ENCODE results near the gene CCNB1IP1.
"Not testable (repeated sequence)": the region's sequence is repeated elsewhere in the genome, so short reads cannot be mapped to it uniquely, and the experiment has no call there.

Gene CCNB1IP1

DNA sequence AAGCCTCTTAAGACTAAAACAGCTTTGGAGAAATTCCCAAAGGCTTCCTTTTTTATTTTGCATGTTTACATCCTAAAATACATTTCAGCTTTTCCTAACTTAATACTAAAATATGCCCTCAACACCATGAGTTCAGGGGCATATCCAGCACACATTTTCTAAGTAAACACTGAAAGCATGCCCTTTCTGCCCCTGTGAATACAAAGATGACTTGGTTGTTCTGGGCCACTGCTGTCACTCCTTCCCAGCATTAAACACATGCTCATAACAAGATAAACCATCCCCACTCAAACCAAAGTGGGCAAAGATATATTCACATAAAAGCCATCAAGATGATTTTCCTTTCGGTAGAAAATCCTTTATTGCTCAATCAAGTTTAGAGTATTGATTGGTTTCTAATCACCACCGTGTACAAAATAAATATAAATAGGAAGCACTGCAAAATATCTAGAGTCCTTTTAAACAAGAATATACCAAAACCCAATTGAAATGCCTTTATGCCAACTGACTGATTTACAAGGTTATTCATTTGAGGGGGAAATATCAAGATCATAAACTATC lies 1.9 kb downstream of the CCNB1IP1 start:
- peak; percentile 43 for DNase-seq

DNA sequence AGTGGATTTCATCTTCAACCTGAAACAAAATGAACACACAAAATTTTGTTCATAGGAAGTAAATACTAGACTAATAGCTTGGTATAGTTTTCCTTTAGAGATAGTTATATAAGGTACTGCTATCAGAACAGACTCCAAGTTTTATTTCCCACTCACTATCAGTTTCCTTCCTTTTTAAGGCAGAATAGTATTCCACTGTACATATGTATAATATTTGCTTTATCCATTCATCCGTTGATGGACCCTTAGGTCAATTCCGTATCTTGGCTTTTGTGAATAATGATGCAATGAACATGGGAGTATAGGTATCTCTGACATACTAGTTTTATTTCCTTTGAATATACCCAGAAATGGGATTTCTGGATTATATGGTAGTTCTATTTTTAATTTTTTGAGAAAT lies 3.7 kb downstream of the CCNB1IP1 start:
- no peak for DNase-seq

DNA sequence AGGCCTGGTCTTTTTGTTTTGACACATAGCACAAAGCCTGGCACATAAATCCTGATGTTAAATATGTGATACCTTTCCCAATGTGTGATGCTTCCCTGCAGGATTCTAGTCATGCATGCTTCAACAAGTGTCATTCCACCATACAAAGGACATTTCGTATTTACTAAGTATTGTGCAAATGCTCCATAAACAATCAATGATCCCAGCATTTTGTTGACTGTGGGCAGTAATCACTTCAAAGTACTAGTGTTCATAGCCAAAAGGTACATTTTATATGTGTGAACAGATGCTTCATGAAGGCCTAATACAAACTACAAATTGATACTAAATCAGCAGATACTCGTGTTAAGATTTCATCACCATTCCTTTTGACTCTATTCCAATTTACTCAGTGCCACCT lies 4.4 kb downstream of the CCNB1IP1 start:
- no peak for DNase-seq

DNA sequence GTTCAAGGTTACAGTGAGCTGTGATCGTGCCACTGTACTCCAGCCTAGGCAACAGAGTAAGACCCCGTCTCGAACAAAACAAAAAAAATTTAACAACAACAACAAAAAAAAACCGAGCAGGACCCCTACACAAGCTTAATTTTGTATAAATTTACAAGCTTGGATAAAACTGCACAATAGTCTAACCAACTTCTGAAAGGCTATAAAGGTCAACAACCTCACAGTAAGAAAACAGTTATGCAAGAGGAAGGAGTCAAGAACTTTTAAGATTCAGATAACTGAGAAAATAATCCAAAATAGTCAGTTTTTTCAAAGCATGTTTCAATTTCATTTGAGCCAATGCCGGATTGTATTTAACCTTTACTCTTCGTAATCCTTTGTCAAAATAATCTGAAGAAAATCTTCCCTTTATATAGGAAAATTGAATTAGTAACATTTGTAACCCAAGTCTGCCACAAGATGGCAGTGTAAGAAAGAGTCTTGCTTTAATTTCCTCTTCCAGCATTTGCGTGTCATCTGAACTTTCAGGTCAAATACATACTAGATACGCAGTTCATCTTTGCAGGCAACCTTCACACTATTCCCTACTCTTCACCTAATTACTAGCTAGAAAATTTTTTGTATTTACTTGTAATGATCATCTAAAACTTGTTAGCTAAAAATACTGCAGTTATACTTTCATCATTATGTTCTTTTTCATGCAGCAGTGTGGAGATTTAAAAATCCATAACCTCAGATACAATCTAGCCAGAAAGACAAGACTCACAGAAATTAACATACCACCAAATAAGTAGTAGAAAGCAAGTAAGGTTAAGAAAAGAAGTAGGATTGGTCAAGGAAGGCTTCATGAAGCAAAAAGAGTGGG lies 5.8 kb downstream of the CCNB1IP1 start:
- DNase-seq = peak; percentile 86

DNA sequence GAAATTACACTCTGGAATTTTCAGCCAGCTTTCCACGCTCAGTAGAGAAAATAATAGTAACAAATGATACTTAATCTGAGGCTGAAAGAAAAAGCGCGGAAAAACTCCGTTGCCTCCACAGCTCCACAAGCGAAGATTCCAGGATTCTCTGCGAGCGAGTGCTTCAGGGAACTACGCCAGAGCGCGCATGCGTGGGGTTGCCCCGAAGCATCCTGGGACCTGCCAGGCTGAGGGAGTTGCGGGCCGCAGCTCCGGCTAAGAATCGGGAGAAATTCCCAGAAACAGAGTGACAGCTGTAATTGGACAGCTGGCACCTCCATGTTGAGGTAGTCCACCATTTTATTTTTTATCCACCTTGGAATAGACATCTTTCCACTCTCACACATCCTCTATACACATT lies 15.4 kb downstream of the CCNB1IP1 start:
- no peak for DNase-seq

DNA sequence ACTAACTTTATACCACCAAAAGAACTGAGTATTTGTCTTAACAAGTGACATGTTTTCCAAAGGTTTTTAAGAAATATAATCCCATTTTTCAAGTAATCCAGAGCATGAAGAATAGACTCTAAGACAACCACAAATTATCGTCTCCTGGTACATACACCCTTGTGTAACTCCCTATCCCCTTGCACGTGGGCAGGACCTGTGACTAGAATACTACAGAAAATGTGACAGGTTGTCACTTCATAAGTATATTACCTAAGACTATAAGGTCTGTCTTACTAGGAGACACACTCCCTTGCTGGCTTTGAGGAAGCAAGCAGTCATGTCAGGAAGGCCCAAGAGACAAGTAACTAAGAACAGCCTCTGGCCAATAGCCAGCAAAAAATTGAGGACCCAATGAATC lies 19.1 kb downstream of the CCNB1IP1 start:
- no peak for DNase-seq

DNA sequence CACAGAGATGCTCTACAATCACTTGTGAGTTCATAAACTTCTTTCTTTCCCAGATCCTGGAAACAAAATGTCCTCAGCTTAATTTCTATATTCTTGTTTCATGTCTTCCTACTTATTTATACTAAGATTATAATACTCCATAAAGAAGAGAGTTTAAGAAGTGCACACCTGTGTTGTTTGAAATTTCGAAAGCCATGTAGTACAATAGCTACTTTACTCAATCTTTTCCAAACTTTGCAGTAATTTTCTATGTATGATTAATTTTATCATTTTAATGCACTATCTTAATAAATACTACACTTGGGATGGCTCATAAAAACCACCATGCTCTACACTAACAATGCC lies 27.0 kb downstream of the CCNB1IP1 start:
- DNase-seq = no peak

DNA sequence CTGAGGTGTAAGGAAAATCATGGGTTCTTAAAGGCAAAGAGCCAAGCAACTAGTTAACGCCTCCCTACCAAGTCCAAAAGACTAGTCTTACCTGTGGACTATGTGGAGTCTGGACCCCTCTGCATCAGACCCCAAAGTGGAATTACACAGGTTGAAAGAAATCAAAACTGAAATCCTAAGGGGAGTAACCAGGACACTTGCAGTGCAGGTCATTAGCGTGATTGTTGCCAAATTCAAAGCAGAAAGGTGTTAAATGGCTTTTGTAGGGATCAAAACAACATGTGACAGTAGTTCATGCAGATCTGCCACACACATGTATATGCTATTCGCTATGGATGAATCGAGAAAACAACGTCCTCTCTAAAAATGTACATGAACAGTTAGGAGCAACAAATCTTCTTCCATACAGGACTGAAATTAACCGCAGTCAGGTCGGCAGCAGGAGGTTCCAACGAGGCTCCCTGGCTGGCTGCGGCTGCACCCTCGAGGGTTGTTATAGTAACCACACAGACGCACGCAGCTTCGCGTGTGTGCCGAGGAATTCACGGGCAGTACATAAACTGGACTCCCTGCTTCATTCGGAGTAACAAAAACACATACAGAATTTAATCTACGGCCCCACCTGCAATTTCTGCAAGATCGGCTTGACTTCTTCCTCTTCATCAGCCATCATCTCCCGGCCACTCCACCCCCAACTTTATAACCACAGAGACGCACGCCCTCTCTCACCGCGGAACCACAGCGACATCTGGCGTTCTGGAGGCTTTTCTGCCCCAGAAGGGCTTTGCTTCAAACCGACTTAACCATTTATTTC lies 27.6 kb downstream of the CCNB1IP1 start, which contains the start of gene TTC5:
TSS of gene TTC5 (minus strand) at position 687 of the 814 bp plus-strand sequence. CDS start at position 673, 14 bp downstream.
- DNase-seq = peak; percentile 95

DNA sequence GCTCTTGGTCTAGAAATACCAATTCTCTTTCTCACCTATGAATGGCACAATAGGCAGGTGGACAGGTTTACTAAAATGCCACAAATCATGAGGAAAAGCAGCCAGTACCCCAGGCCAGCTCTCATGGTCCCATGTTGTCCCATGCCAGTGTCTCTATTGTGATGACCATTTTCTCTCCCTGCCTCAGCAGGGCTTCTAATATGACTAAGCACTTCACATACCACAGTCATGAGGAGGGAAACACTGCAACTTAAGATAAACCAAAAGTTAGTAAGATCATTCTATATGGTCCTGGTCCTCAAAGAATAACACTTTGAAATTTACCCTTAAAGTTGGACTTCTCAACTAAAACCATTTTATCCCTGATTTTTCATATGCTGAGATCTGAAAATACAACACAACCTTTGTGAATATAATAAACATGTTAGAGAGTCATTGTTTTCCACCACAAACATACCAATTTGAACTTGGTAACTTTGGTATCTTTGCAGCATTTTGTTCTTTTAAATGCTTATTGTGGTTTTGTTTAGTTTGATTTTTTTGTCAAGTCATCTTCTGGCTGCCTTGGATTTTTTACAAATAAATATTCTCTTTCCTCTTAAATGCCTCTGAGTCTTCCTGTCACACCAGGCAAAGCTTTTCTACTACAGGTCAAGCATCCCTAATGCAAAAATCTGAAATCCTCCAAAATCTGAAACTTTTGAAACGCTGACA lies 30.9 kb downstream of the CCNB1IP1 start:
- DNase-seq = peak; percentile 77

DNA sequence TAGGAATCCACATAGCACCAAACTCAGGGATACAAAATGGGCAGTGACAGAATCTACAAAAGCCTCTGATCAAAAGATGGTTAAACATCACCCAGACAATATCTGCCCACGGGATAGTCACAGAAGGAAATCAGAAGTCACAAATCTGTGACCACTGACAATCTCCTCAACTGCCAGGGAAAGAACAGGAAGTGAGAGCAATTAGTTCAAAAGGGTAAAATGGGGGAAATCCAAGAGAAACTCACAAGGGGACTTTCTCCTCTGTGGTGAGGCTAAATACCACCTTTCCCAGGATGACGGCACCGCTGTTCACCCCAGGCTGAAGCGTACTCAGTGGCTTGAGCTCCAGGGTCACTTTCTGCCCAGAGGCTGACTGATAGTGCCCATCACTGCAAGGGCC lies 38.0 kb downstream of the CCNB1IP1 start:
- DNase-seq = no peak

DNA sequence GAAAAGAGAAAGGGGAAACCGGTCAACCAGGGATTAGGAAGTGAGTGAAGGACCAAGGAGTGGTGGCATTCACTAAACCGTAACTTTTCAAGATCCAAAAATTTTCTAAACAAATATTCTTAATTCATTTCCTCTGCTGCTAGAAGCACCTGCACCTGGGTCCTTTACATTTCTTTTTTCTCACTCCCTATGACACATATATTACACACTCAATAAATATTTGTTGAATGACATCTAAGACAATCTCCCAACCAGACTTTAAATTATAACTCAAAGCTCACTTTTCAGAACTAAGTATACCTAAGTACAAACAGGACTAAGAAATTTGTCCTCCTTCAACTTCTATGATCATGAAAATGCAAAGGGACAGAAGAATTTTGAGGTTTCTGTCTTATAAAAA lies 38.4 kb downstream of the CCNB1IP1 start:
- no peak for DNase-seq

DNA sequence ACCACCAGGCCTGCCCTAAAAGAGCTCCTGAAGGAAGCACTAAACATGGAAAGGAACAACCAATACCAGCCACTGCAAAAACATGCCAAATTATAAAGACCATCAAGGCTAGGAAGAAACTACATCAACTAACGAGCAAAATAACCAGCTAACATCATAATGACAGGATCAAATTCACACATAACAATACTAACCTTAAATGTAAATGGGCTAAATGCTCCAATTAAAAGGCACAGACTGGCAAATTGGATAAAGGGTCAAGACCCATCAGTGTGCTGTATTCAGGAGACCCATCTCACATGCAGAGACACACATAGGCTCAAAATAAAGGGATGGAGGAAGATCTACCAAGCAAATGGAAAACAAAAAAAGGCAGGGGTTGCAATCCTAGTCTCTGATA lies 51.1 kb downstream of the CCNB1IP1 start:
- not testable (repeated sequence) for DNase-seq

DNA sequence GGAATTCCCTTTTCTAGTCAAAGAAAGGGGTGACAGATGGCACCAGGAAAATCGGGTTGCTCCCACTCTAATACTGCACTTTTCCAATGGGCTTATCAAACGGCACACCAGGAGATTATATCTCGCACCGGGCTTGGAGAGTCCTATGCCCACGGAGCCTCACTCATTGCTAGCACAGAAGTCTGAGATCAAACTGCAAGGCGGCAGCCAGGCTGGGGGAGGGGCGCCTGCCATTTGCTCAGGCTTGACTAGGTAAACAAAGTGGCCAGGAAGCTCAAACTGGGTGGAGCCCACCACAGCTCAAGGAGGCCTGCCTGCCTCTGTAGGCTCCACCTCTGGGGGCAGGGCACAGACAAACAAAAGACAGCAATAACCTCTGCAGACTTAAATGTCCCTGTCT lies 52.8 kb downstream of the CCNB1IP1 start:
- not testable (repeated sequence) for DNase-seq

DNA sequence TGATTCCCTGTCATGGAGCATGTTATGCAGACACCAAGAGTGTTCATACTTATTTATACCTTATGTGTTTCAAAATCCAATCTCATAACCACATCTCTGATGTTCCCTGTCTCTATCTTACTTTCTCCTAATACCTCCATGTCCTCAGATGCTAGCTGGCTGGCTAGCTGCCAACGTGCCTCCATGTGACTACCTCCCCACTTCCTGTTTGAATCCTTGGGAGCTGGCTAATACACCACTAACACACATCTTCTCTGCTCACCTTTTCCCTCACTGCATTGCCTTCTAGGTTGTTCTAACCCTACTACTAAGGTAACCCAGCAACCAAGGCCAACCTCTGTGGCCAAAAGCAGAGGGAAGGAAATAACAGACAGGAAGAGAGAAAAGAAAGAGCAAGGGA lies 54.7 kb downstream of the CCNB1IP1 start:
- peak; percentile 65 for DNase-seq

DNA sequence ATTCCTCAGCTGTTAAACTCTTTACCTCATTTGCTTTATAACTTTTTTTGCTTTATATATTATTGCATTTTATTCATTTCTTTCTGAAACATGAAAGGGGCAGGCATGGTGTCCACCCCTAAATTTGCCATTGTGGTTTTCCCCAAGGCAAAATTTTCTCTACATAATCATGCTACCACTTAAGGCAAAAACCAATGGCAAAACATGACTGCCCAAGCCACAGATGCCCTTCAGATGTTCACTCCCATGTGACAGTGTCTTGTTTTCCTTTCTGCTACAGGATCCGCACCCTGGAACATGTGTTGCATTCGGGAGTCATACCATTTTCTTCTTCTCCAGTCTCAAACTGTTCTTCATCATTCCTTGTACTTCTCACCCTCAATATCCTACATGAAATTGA lies 55.7 kb downstream of the CCNB1IP1 start:
- no peak for DNase-seq

DNA sequence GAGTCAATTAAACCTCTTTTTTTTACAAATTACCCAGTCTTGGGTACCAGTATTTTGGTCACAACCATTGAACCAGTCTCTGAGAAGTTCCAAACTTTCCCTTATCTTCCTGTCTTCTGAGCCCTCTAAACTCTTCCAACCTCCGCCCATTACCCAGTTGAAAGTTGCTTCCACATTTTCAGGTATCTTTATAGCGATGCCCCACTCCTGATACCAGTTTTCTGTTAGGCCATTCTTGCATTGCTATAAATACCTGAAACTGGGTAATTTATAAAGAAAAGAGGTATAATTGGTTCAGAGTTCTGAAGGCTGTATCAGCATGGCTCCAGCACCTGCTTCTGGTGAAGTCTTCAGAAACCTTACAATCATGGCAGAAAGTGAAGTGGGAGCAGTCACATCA lies 59.0 kb downstream of the CCNB1IP1 start:
- DNase-seq = no peak

DNA sequence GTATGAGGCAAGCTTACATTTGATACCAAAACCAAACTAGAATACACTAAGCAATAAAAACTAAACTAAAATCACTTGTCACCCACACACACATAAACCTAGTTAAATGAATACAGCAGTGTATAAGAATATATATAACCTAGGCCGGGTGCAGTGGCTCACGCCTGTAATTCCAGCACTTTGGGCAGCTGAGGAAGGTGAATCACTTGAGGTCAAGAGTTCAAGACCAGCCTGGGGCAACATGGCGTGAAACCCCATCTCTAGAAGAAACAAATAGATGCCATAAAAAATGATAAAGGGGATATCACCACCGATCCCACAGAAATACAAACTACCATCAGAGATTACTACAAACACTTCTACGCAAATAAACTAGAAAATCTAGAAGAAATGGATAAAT lies 68.7 kb downstream of the CCNB1IP1 start:
- not testable (repeated sequence) for DNase-seq

DNA sequence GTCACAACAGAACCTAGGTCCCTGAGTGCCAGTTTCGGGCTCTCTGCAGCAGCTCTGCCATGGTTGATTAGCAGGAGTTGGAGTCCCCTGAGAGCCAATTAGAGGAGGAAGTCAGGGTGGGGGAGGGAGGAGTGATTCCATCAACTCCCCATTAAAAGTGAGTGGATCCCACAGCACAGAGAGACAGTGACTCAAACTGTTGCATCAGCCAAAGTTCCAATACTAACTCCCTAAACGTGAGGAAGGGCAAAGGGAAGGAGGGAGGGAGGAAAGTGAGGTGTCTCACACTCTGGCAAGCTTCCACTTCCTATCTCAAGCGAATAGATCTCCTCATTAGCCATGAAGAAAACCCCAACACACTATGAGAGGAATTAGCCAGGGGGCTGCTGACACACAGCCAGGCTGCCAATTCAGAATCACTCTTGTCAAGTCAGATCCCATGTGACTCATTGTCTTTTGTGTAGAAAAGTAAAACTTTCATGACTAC lies 70.4 kb downstream of the CCNB1IP1 start:
- no peak for DNase-seq
